Astrocyte (in vitro differentiated cells and primary cell): ENCODE measurements around the gene ELMOD1. TPM values are rescaled to one million over a fixed set of nuclear protein-coding genes. Genes with fewer than 3 reads are reported as not detected.

Source experiments
- DNase-seq: peaks from one replicate; pipeline ENCODE4 v3.0.0-alpha.2; 2010; ENCODE audit warnings: low read depth
- FAIRE-seq: peaks from 2 replicates; lab custom pipeline; 2011; peaks lifted over from hg19 to GRCh38; lab: Jason Lieb, UNC
- H2AFZ ChIP-seq: 2 replicates; pipeline ENCODE4 v1.6.0; 2012; ENCODE audit warnings: low read depth, low read length, inconsistent platforms
- H3K27ac ChIP-seq: 2 replicates; pipeline ENCODE4 v1.5.1; 2011; ENCODE audit warnings: low read depth, low read length, inconsistent platforms
- H3K27me3 ChIP-seq: 2 replicates; pipeline ENCODE4 v1.6.0; 2011; ENCODE audit warnings: low read length, inconsistent platforms; ENCODE audit not compliant: insufficient read depth
- H3K36me3 ChIP-seq: 2 replicates; pipeline ENCODE4 v1.5.1; 2011; ENCODE audit warnings: low read length, inconsistent platforms; ENCODE audit not compliant: insufficient read depth
- H3K4me1 ChIP-seq: 2 replicates; pipeline ENCODE4 v1.5.1; 2011; ENCODE audit warnings: low read length, inconsistent platforms; ENCODE audit not compliant: insufficient read depth
- H3K4me2 ChIP-seq: 2 replicates; pipeline ENCODE4 v1.6.0; 2012; ENCODE audit warnings: low read length, inconsistent platforms
- H3K4me3 ChIP-seq: 2 replicates; pipeline ENCODE4 v1.5.1; 2011; ENCODE audit warnings: low read depth, mild to moderate bottlenecking, low read length, inconsistent platforms; ENCODE audit not compliant: insufficient read depth
- H3K79me2 ChIP-seq: 2 replicates; pipeline ENCODE4 v1.6.0; 2012; ENCODE audit warnings: mild to moderate bottlenecking, low read length, inconsistent platforms; ENCODE audit not compliant: insufficient read depth
- H3K9ac ChIP-seq: 2 replicates; pipeline ENCODE4 v1.6.0; 2012; ENCODE audit warnings: mild to moderate bottlenecking, low read length, inconsistent platforms
- H3K9me3 ChIP-seq: 2 replicates; pipeline ENCODE4 v1.5.1; 2012; ENCODE audit warnings: low read depth, mild to moderate bottlenecking, low read length, inconsistent platforms; ENCODE audit not compliant: insufficient read depth
- H4K20me1 ChIP-seq: 2 replicates; pipeline ENCODE4 v1.6.0; 2012; ENCODE audit warnings: low read length, inconsistent platforms; ENCODE audit not compliant: insufficient read depth
- H3K27ac Mint-ChIP-seq: one replicate; pipeline ENCODE4 v1.8.0; 2021; ENCODE audit warnings: mild to moderate bottlenecking, mixed read lengths; ENCODE audit not compliant: unreplicated experiment
- H3K27me3 Mint-ChIP-seq: one replicate; pipeline ENCODE4 v1.8.0; 2021; ENCODE audit warnings: low read depth, mixed read lengths; ENCODE audit not compliant: unreplicated experiment
- H3K36me3 Mint-ChIP-seq: one replicate; pipeline ENCODE4 v1.8.0; 2021; ENCODE audit warnings: low read depth, mixed read lengths; ENCODE audit not compliant: unreplicated experiment
- H3K4me1 Mint-ChIP-seq: one replicate; pipeline ENCODE4 v1.8.0; 2021; ENCODE audit warnings: low read depth, mixed read lengths; ENCODE audit not compliant: unreplicated experiment
- H3K4me3 Mint-ChIP-seq: one replicate; pipeline ENCODE4 v1.8.0; 2021; ENCODE audit warnings: mild to moderate bottlenecking, moderate library complexity, mixed read lengths; ENCODE audit not compliant: unreplicated experiment
- H3K9me3 Mint-ChIP-seq: one replicate; pipeline ENCODE4 v1.8.0; 2021; ENCODE audit warnings: mild to moderate bottlenecking, mixed read lengths; ENCODE audit not compliant: unreplicated experiment
- CTCF ChIP-seq: IDR thresholded peaks from 2 replicates; pipeline ENCODE4 v1.5.1; 2011; ENCODE audit warnings: low read depth, mild to moderate bottlenecking, inconsistent platforms, low read length, moderate library complexity; ENCODE audit not compliant: insufficient read depth
- EZH2 ChIP-seq: IDR thresholded peaks from 2 replicates; pipeline ENCODE4 v1.6.1; 2012; ENCODE audit warnings: mild to moderate bottlenecking, low read length, inconsistent platforms; ENCODE audit not compliant: insufficient read depth
- total RNA-seq: library from RNA; stranded (reverse); gene quantifications from 2 replicates; pipeline ENCODE4 v1.2.1, GENCODE V29; 2021

The ELMOD1 gene
- total RNA-seq, 1 donor from 2014 or later = 0.52 TPM

GRCh38 chr11:107713009-107713408, 122.1 kb downstream of the ELMOD1 start:
- Histone ChIP-seq H3K27ac (no peak overlapping the region), H3K79me2 (no peaks in the 10 kb centered on the region), H3K36me3 (no peaks in the 10 kb centered on the region), H2AFZ (no peak overlapping the region), H4K20me1 (no peaks in the 10 kb centered on the region), H3K4me1 (peaks cover 6% of the 10 kb centered on the region), H3K4me3 (no peak overlapping the region), H3K27me3 (peaks cover 13% of the 10 kb centered on the region), H3K4me2 (no peak overlapping the region), H3K9ac (no peak overlapping the region), H3K9me3 (no peaks in the 10 kb centered on the region)
- Mint-ChIP-seq H3K4me1 (peaks cover 12% of the 10 kb centered on the region), H3K27ac (no peak overlapping the region), H3K27me3 (no peaks in the 10 kb centered on the region), H3K9me3 (no peaks in the 10 kb centered on the region), H3K36me3 (no peaks in the 10 kb centered on the region), H3K4me3 (no peak overlapping the region)
- no peak for DNase-seq
- TF ChIP-seq EZH2 = no peak
- TF ChIP-seq CTCF = no peak
- no peak for FAIRE-seq

Other genes starting within 250 kb of the ELMOD1 start
- gene CWF19L2, start 133.3 kb upstream of the ELMOD1 start, total RNA-seq = 7.8 and 9.0 TPM in 2 replicates
- 12.7 and 13.0 TPM in 2 replicates for gene ALKBH8, start 25.4 kb upstream of the ELMOD1 start, total RNA-seq
- gene SLN, start 120.9 kb downstream of the ELMOD1 start, total RNA-seq = 4.9 and 8.0 TPM in 2 replicates